IPS-18c (cell line): ENCODE measurements around the gene SYNPO2.

ENCODE experiments used
- H3K4me3 ChIP-seq: 2 replicates; pipeline ENCODE4 v1.7.0; 2013; ENCODE audit warnings: low read depth, mild to moderate bottlenecking, low read length, moderate library complexity; ENCODE audit not compliant: insufficient read depth
- H3K9me3 ChIP-seq: one replicate; pipeline ENCODE4 v1.6.1; 2013; ENCODE audit warnings: mild to moderate bottlenecking, low read length, moderate library complexity; ENCODE audit not compliant: control insufficient read depth, insufficient read depth

SYNPO2 gene

DNA sequence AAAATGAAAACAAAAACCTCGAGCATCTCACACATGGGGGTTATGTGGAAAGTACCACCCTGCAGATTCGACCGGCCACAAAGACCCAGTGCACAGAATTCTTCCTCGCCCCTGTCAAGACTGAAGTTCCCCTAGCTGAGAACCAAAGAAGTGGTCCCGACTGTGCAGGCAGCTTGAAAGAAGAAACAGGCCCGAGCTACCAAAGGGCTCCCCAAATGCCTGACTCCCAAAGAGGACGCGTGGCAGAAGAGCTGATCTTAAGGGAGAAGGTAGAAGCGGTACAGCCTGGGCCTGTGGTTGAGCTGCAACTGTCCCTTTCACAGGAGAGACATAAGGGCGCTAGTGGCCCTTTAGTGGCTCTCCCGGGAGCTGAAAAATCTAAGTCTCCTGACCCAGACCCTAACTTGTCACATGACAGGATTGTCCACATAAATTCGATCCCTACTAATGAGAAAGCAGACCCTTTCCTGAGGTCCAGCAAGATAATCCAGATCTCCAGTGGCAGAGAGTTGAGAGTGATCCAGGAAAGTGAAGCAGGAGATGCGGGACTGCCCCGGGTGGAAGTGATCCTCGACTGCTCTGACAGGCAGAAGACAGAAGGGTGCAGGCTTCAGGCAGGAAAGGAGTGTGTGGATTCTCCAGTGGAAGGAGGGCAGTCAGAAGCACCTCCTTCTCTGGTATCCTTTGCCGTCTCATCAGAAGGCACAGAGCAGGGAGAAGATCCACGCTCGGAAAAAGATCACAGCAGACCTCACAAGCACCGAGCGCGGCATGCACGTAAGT is 138.2 kb downstream of the SYNPO2 start:
- Histone ChIP-seq H3K9me3 (no peaks in the 10 kb centered on the region), H3K4me3 (no peak overlapping the region)

GRCh38 chr4:119027811-119028210 is 139.2 kb downstream of the SYNPO2 start:
- Histone ChIP-seq H3K4me3 (no peak overlapping the region), H3K9me3 (no peaks in the 10 kb centered on the region)

DNA sequence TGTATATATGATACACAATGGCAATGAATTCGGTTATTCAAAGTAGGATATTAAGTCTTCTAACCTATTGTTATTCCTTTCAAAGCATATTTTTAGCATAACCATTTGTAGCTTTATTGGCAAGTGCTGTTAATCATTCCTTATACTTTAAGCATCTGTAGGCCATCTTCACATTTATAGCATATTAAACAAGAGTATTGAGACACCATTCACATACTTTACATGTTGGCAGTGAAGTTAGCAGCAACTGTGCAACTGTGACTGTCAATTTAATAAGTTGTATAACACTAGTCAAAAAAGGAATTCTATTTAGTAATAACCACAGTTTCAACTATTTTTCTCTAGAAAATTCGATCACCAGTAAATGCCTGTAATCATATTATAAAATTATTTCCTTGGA is 139.6 kb downstream of the SYNPO2 start:
- Histone ChIP-seq H3K4me3 (no peak overlapping the region), H3K9me3 (no peaks in the 10 kb centered on the region)

- Histone ChIP-seq H3K9me3 (no peaks in the 10 kb centered on the region), H3K4me3 (no peak overlapping the region)
Observed at GRCh38 chr4:119029847-119030535, 141.3 kb downstream of the SYNPO2 start.

GRCh38 chr4:119030536-119030890 is 141.9 kb downstream of the SYNPO2 start:
- H3K9me3 ChIP-seq = no peaks in the 10 kb centered on the region
- no peak overlapping the region for H3K4me3 ChIP-seq

GRCh38 chr4:119031218-119031617 is 142.6 kb downstream of the SYNPO2 start:
- no peaks in the 10 kb centered on the region for H3K9me3 ChIP-seq
- no peak overlapping the region for H3K4me3 ChIP-seq

- H3K4me3 ChIP-seq = no peak overlapping the region
- H3K9me3 ChIP-seq = no peaks in the 10 kb centered on the region
Observed at GRCh38 chr4:119032921-119033685, 144.4 kb downstream of the SYNPO2 start.

DNA sequence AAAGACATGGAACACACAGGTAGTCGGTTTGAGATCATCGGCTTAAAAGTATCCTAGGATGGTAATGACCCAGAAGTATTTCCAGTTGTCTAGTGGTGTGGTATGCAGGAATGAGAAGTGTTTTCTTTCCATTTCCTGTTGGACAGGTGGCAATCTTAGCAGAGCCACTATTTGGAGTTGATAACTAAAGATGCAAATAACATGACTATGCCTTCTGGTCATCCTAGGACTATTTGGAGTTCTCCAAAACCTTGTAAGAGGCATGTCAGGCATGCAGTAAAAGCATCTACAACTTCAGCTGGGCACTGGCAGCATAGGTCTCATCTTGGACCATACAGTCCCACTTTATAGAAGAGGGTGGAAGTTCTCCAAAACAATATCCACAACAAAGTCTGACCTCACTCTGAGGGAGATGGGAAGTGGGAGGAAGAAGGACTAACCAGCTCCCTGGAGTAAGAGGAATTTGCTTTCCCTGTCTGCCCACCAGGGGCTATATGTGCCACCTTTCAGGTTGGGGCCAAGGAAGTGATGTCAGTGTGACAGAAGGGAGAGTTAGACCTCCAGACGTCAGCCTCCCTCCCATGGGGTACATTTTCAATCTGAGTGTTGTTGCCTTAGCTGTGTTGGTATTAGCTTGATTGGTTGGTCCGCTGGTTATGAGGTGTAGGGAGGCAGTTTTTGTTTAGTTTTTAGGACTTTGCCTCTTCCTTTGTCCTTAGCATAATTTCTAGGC is 145.8 kb downstream of the SYNPO2 start:
- no peak overlapping the region for H3K4me3 ChIP-seq
- H3K9me3 ChIP-seq = no peaks in the 10 kb centered on the region

GRCh38 chr4:119035951-119036737 is 147.5 kb downstream of the SYNPO2 start:
- Histone ChIP-seq H3K4me3 (no peak overlapping the region), H3K9me3 (no peaks in the 10 kb centered on the region)

GRCh38 chr4:119037709-119038108 is 149.1 kb downstream of the SYNPO2 start:
- Histone ChIP-seq H3K9me3 (no peaks in the 10 kb centered on the region), H3K4me3 (no peak overlapping the region)

DNA sequence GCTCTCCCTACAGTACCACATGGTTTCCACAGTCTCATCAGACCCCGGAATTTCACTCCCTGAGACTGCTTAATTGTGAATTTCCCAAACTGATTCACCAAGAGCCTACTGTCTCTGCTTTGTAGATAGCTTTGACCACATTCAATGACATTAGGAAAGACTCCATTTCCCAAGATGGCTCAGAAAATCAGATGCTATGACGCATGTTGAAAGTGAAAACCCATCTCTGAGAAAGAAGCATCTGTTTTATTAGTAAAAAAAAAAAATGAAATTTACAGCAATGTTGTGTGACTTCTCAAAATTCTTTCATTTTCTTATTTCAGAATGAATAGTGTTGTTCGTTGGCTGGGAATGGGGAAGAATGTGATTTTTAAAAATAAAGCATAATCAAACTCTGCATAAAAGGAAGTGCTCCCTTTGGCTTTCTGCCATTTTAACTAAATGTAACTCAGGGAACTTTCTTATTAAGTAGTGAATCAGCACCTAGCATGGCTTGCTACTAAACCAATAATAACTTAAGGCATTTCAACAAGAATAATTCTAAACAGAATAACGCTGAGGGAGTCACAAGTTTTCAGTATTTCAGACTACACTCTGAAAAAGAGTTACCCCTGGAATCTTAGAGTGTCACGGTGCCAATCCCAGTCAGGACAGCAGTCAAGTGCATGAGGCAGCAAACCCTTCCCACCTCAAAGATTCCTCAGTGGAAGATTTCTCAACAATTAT is 149.6 kb downstream of the SYNPO2 start:
- Histone ChIP-seq H3K9me3 (no peaks in the 10 kb centered on the region), H3K4me3 (no peak overlapping the region)

GRCh38 chr4:119039160-119039559 is 150.5 kb downstream of the SYNPO2 start:
- Histone ChIP-seq H3K4me3 (no peak overlapping the region), H3K9me3 (no peaks in the 10 kb centered on the region)

DNA sequence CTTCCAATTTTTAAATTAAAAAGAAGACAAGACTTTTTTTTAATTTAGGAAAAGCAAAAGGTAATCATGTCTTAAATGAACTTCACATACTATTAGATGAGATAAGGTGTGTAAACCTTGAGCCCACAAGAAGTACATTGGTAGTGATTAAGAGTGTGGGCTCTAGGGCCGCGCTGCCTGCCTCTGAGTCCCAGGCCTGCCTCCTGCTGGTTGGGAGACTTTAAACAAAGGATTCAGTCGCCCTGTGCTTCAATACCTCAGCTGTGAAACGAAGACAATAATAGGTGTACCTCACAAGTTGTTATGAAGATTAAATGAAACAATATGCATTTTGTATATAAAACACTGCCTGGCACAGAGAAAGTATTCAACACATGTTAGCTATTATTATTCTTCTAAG is 151.1 kb downstream of the SYNPO2 start:
- Histone ChIP-seq H3K9me3 (no peaks in the 10 kb centered on the region), H3K4me3 (no peak overlapping the region)

DNA sequence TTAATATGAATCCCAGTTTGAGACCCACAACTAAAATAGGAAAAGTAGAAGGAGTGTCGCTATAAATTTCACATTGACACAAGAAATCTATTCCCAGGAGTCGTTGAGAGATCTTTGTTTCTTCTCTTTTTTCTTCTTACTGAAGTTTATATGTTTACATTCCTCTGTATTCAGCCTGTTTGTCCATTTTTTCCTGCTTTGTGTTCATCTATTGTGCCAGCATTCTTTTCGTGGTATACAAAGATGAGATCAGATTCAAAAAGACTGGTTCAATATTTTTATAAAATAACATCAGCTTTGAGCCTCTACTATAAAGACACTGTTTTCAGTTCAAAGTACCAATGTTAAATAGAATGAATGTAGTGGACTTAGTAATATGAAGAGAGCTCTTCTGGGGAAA is 151.6 kb downstream of the SYNPO2 start:
- Histone ChIP-seq H3K4me3 (no peak overlapping the region), H3K9me3 (no peaks in the 10 kb centered on the region)

DNA sequence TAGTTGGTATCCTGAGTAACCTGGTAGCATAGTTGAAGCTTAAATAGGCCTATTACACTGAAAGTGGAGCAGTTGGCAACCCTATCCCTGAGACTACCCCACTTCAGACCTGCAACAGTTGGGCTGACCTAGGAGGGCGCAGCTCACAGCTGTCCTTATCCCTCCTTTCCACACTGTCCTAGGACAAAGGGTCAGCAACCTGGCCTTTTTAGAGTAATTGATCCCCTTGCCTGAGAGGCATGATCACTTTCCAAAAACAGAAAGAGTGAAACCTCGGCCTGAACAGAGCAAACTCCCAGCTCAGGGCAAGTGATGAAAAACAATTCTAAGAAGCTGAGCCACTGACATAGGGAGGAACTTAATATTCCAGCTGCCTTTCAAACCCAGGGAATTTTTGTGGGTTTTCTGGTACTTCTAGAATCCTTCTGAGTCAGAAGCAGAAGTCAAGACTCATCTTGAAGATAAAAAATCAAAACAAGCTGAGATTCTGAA is 152.1 kb downstream of the SYNPO2 start:
- no peaks in the 10 kb centered on the region for H3K9me3 ChIP-seq
- H3K4me3 ChIP-seq = no peak overlapping the region

DNA sequence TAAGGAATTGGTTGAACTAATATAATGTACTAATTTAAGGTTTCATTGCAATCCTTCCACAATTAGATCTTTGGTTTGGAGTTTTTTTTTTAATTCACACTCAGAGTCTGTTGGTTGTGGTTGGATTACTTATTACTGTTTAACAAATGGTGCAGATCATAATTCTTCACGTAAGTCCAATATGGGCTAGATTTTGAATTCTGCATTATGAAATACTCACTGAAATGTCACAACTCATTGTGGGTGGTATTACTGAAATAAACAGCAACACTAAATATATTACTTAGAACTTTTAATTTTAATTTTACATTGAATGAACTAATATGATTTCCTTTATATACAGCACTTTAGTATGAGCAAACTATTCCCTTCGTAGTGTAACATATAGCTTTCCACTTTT is 152.7 kb downstream of the SYNPO2 start:
- H3K4me3 ChIP-seq = no peak overlapping the region
- no peaks in the 10 kb centered on the region for H3K9me3 ChIP-seq
